Measurements from ENCODE around the gene VWDE. TPM values are rescaled to one million over a fixed set of nuclear protein-coding genes. Genes with fewer than 3 reads are reported as not detected.

VWDE gene
- total RNA-seq, 1 donor from 2014 or later, result 23.8 TPM

GRCh38 chr7:12305502-12305901 is 98.2 kb downstream of the VWDE start:
- Mint-ChIP-seq H3K4me1 (peaks cover 16% of the 10 kb centered on the region), H3K36me3 (peaks cover 30% of the 10 kb centered on the region), H3K9me3 (peaks cover 32% of the 10 kb centered on the region), H3K27ac (no peak overlapping the region), H3K27me3 (ENCODE audit: low read depth) (no peaks in the 10 kb centered on the region), H3K4me3 (no peak overlapping the region)
- TF ChIP-seq CTCF (IDR thresholded peaks at IDR 0.05; ENCODE audit: unreplicated experiment), result no peak
- no peak for DNase-seq (ENCODE audit: low spot score in 2 of 2, unreplicated experiment in 2 of 2)

- Mint-ChIP-seq H3K4me3 (no peak overlapping the region), H3K4me1 (peaks cover 18% of the 10 kb centered on the region), H3K27me3 (ENCODE audit: low read depth) (no peaks in the 10 kb centered on the region), H3K27ac (peak overlapping the region; percentile 14), H3K9me3 (peaks cover 45% of the 10 kb centered on the region), H3K36me3 (peaks cover 37% of the 10 kb centered on the region)
- TF ChIP-seq CTCF (IDR thresholded peaks at IDR 0.05; ENCODE audit: unreplicated experiment), result no peak
- no peak for DNase-seq (ENCODE audit: low spot score in 2 of 2, unreplicated experiment in 2 of 2)
Observed at GRCh38 chr7:12303495-12303894, 100.2 kb downstream of the VWDE start.

- no peak for TF ChIP-seq CTCF (IDR thresholded peaks at IDR 0.05; ENCODE audit: unreplicated experiment)
- DNase-seq (ENCODE audit: low spot score in 2 of 2, unreplicated experiment in 2 of 2), result no peak
- H3K27ac Mint-ChIP-seq, result peak overlapping the region; percentile 14
- H3K36me3 Mint-ChIP-seq, result peaks cover 37% of the 10 kb centered on the region
- peaks cover 19% of the 10 kb centered on the region for H3K4me1 Mint-ChIP-seq
- peaks cover 45% of the 10 kb centered on the region for H3K9me3 Mint-ChIP-seq
- H3K4me3 Mint-ChIP-seq, result no peak overlapping the region
- H3K27me3 Mint-ChIP-seq (ENCODE audit: low read depth), result no peaks in the 10 kb centered on the region
Observed at GRCh38 chr7:12303062-12303461, 100.6 kb downstream of the VWDE start.

- Mint-ChIP-seq H3K27me3 (ENCODE audit: low read depth) (no peaks in the 10 kb centered on the region), H3K4me3 (no peak overlapping the region), H3K4me1 (peaks cover 43% of the 10 kb centered on the region), H3K27ac (no peak overlapping the region), H3K36me3 (peaks cover 29% of the 10 kb centered on the region), H3K9me3 (peaks cover 42% of the 10 kb centered on the region)
- no peak for TF ChIP-seq CTCF (IDR thresholded peaks at IDR 0.05; ENCODE audit: unreplicated experiment)
- DNase-seq (ENCODE audit: low spot score in 2 of 2, unreplicated experiment in 2 of 2), result no peak
Observed at GRCh38 chr7:12300415-12300814, 103.2 kb downstream of the VWDE start.

- H3K27ac Mint-ChIP-seq, result no peak overlapping the region
- H3K4me1 Mint-ChIP-seq, result peaks cover 51% of the 10 kb centered on the region
- DNase-seq (ENCODE audit: low spot score in 2 of 2, unreplicated experiment in 2 of 2), result no peak
- H3K9me3 Mint-ChIP-seq, result peaks cover 39% of the 10 kb centered on the region
- H3K4me3 Mint-ChIP-seq, result no peak overlapping the region
- H3K36me3 Mint-ChIP-seq, result peaks cover 26% of the 10 kb centered on the region
- TF ChIP-seq CTCF (IDR thresholded peaks at IDR 0.05; ENCODE audit: unreplicated experiment), result no peak
- no peaks in the 10 kb centered on the region for H3K27me3 Mint-ChIP-seq (ENCODE audit: low read depth)
Observed at GRCh38 chr7:12299367-12299766, 104.3 kb downstream of the VWDE start.
